ENCODE results near the gene ATP6V0B. TPM values are rescaled to one million over a fixed set of nuclear protein-coding genes. Genes with fewer than 3 reads are reported as not detected.

The ATP6V0B gene
- total RNA-seq, 2 experiments from 2014 or later = 84.8 to 85.1 TPM

DNA sequence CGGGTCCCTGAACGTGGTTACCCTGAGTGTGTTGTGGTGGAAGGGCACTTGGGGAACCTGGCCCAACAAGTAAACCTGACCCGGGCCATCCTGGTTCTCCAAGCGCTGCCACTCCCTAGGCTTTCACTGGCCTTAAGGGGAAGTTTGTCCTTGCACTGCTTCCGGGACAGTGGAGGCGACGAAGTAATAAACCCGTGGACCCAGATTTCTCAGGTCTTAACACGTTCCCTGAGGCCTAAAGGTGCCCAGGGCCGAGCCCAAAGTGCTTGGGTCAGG lies 16.4 kb downstream of the ATP6V0B start:
- ChIA-PET POLR2A (interaction anchor here (1.4 kb wide), 2 partner anchors 8 to 16 kb away, joined by 3 read pairs; partner anchors contain the start of gene ATP6V0B), CTCF (interaction anchor here (1.2 to 3.8 kb wide), 2 partner anchors 14 to 56 kb away, joined by 4 to 23 read pairs; no protein-coding TSS in a partner anchor)
- H3K4me3 Mint-ChIP-seq = peak overlapping the region; percentile 86
- no peaks in the 10 kb centered on the region for H3K9me3 Mint-ChIP-seq
- intact Hi-C loops (cut with micrococcal nuclease) = loop anchor here (5.0 kb wide), 1 partner anchor 41 kb away; the partner anchor contains the start of gene SLC6A9
- H3K4me1 Mint-ChIP-seq (ENCODE audit: low read depth) = peaks cover 11% of the 10 kb centered on the region
- H3K27ac Mint-ChIP-seq = no peak overlapping the region
- H3K27me3 Mint-ChIP-seq = no peaks in the 10 kb centered on the region
- H3K36me3 Mint-ChIP-seq = peaks cover 2% of the 10 kb centered on the region
- no peak for DNase-seq

DNA sequence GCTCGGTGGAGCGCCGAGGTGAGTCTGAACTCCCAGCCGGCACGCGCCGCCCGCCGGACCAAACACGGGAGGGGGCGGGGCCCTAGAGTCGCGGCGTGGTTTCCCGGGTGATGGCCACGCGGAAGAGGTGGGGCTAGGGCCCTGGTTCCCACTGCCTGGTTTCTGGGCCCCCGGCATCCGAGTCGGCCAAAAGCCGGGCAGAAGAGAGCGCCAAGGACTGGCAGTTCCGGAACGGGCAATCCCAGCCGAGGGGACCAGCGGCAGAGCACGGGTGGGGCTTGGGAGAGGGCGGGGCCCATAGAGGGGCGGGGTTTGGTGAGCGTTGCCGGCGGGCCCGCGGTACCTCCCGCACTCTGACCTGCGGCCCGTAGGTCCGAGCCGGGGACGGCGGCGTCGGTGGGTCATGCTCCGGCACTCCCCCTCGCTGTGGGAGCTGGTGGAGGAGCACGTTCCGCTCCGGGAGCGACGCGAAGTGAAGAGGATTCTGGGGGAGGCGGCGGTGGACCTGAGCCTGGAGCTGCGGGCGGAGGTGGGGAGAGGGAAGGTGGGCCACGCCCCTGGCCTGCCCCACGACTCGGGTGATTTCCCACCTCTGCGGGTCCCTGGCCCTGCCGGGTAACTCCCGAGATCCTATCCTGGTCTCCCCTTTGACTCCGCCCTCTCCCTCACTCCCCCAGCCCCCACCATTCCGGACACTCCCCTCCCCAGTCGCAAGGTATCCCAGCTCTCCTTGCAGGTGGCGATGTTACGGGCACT lies 16.9 kb downstream of the ATP6V0B start, which contains the start of gene CCDC24:
CCDC24 (plus strand) TSS at position 124 of the 756 bp plus-strand sequence; CDS start at position 404, 280 bp downstream.
- H3K27me3 Mint-ChIP-seq = no peaks in the 10 kb centered on the region
- H3K36me3 Mint-ChIP-seq = no peaks in the 10 kb centered on the region
- H3K27ac Mint-ChIP-seq = peak within 1 kb of the TSS; percentile 56
- ChIA-PET CTCF (interaction anchor here (0.7 to 3.8 kb wide), 4 partner anchors 14 to 56 kb away, joined by 3 to 23 read pairs (median 12); no protein-coding TSS in a partner anchor), POLR2A (interaction anchor here (1.2 kb wide), 1 partner anchor 17 kb away, joined by 7 read pairs; the partner anchor contains the start of gene ATP6V0B)
- H3K4me1 Mint-ChIP-seq (ENCODE audit: low read depth) = peaks cover 11% of the 10 kb centered on the region
- peak within 1 kb of the TSS; percentile 86 for H3K4me3 Mint-ChIP-seq
- no peaks in the 10 kb centered on the region for H3K9me3 Mint-ChIP-seq
- intact Hi-C loops (cut with micrococcal nuclease) = loop anchor here (5.0 kb wide), 1 partner anchor 41 kb away; the partner anchor contains the start of gene SLC6A9
- peak; percentile 84 for DNase-seq

DNA sequence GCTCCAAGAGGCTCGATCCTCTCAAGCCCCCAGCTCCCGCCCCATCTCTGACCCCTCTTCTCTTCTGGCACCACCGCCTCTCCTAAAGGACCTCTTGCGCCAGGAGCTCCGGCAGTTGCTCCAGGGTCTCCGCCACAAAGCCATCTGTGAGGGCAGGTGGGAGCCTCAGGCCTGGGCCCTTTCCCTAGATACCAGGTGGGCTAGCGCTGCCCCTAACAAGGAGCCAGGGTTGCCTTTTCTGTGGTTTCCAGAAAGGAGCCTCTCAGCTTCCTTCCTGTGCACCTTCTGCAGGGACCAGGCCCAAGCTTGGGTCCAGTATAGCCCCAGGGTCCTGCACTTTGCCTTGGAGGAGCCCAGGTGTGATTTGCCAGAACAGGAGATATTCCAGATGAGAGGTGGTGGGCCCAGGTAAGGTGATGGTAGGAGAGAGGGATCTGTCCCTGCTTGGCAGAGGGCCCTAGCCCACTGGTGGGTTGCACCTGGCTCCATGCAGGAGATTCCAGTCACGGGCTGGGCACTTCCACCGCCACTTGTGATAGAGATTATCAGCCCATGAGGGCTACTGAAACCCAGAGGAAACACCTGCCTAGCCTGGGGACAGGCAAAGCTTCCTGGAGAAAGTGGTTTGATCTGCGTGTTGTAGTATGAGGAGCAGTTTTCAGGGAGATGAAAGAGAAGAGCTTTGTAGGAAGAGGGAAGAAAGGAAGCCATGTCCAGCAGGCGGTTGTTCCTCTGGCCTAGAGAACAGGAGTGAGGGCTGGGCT lies 17.7 kb downstream of the ATP6V0B start:
- peak overlapping the region; percentile 86 for H3K4me3 Mint-ChIP-seq
- intact Hi-C loops (cut with micrococcal nuclease) = loop anchor here (5.0 kb wide), 1 partner anchor 40 kb away; the partner anchor contains the start of gene SLC6A9
- H3K27me3 Mint-ChIP-seq = no peaks in the 10 kb centered on the region
- H3K4me1 Mint-ChIP-seq (ENCODE audit: low read depth) = peaks cover 11% of the 10 kb centered on the region
- H3K9me3 Mint-ChIP-seq = no peaks in the 10 kb centered on the region
- H3K36me3 Mint-ChIP-seq = no peaks in the 10 kb centered on the region
- H3K27ac Mint-ChIP-seq = no peak overlapping the region
- no peak for DNase-seq
- ChIA-PET CTCF (interaction anchor here (0.7 to 3.8 kb wide), 5 partner anchors 10 to 55 kb away, joined by 3 to 23 read pairs (median 9); no protein-coding TSS in a partner anchor), POLR2A (interaction anchor here (1.2 kb wide), 1 partner anchor 18 kb away, joined by 7 read pairs; the partner anchor contains the start of gene ATP6V0B)

DNA sequence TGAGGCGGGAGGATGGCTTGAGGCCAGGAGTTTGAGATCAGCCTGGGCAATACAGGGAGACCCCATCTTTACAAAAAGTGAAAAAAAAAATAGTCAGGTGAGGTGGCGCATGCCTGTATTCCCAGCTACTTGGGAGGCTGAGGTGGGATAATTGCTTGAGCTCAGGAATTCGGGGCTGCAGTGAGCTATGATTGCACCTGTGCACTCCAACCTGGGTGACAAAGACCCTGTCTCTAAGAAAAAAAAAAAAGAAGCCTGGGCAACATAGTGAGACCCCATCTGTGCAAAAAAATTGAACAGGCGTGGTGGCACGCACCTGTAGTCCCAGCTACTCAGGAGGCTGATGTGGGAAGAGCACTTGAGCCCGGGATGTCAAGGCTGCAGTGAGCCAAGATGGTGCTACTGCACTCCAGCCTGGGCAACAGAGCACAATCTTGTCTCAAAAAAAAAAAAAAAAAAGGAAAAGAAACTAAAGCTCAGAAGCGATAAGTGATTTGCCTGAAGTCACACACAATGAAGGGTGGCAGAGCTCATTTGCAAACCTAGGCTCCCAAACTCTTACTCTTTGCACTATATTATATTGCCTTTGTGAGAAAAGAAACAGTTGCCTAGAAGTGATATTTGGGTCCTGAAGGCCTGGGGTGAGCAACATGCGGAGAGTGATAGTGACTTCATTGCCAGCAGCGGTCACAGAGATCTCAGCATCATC lies 18.6 kb downstream of the ATP6V0B start:
- Mint-ChIP-seq H3K4me3 (peak overlapping the region; percentile 86), H3K36me3 (no peaks in the 10 kb centered on the region), H3K4me1 (ENCODE audit: low read depth) (peaks cover 11% of the 10 kb centered on the region), H3K9me3 (no peaks in the 10 kb centered on the region), H3K27me3 (no peaks in the 10 kb centered on the region), H3K27ac (no peak overlapping the region)
- intact Hi-C loops (cut with micrococcal nuclease) = loop anchor here (5.0 kb wide), 1 partner anchor 39 kb away; the partner anchor contains the start of gene SLC6A9
- DNase-seq = no peak
- ChIA-PET POLR2A (no interaction called here), CTCF (interaction anchor here (2.0 to 3.8 kb wide), 3 partner anchors 12 to 54 kb away, joined by 9 to 23 read pairs (median 16); no protein-coding TSS in a partner anchor)

DNA sequence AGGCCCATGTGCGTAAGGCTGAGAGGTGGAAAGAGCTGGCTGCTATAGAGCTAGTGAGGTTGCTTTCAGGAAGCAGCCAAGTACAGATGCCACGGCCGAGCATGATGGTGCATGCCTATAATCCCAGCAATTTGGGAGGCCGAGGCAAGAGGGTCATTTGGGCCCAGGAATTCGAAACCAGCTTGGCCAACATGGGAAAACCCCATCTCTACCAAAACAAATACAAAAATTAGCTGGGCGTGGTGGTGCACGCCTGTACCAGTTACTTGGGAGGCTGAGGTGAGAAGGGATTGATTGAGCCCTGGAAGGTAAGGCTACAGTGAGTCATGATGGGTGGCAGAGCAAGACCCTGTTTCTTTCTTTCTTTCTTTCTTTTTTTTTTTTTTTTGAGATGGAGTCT lies 19.3 kb downstream of the ATP6V0B start:
- H3K9me3 Mint-ChIP-seq = no peaks in the 10 kb centered on the region
- no peak overlapping the region for H3K27ac Mint-ChIP-seq
- POLR2A ChIA-PET = no interaction called here
- H3K36me3 Mint-ChIP-seq = no peaks in the 10 kb centered on the region
- DNase-seq = no peak
- peaks cover 11% of the 10 kb centered on the region for H3K4me1 Mint-ChIP-seq (ENCODE audit: low read depth)
- intact Hi-C loops (cut with micrococcal nuclease) = loop anchor here (5.0 kb wide), 1 partner anchor 38 kb away; the partner anchor contains the start of gene SLC6A9
- no peak overlapping the region for H3K4me3 Mint-ChIP-seq
- H3K27me3 Mint-ChIP-seq = no peaks in the 10 kb centered on the region
- CTCF ChIA-PET = interaction anchor here (2.9 to 3.8 kb wide), 2 partner anchors 42 to 53 kb away, joined by 16 to 23 read pairs; no protein-coding TSS in a partner anchor

DNA sequence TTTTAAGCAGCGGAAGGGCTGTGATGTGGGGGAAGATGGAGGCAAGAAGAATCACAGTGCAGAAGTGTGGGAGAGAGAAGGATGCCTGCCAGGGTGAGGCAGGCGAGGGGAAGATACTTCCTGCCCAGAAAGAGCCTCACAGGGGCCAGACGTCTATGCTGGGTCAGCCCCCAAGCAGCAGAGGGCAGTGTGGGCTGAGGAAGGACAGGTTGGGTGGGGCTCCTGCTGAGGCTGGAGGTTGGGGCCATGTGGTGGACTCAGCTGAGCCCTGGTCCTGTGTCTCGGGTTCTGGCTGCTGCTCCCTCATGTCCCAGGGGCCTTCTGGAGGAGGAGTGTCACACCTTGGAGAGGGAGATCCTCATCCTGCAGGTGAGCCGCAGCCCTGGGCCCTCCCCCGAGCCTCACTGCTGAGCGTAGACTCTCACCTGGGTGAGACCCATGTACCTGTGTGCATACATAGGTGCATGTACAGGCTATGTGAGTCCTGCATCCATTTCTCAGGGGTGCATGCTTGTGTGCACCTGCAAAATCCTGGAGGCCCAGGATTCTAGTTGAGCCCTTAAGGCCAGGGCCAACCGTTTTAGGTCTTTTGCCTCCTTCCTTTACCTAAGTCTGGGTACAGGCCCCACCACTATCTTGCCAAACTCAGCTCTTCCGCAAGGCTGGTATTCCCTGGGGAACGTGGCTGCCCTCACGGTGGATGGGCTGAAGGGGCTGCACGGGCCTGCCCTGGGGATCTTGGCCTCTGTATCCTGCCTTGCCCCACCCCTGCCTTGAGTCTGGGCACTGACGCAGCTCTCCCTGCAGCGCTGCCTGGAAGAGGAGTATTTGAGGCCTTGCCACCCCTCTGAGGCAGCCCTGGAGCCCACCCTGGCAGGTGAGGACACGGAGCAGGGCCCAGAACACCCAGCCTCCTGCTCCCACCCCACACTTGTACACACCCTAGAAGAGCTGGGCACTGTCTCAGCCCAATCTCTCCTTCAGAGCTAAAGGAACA lies 20.3 kb downstream of the ATP6V0B start:
- peak; percentile 31 for DNase-seq
- CTCF ChIA-PET = interaction anchor here (3.8 kb wide), 1 partner anchor 52 kb away, joined by 23 read pairs; no protein-coding TSS in a partner anchor
- Mint-ChIP-seq H3K4me1 (ENCODE audit: low read depth) (peaks cover 11% of the 10 kb centered on the region), H3K4me3 (no peak overlapping the region), H3K27ac (no peak overlapping the region), H3K9me3 (no peaks in the 10 kb centered on the region), H3K36me3 (no peaks in the 10 kb centered on the region), H3K27me3 (no peaks in the 10 kb centered on the region)
- POLR2A ChIA-PET = no interaction called here
- intact Hi-C loops (cut with micrococcal nuclease) = loop anchor here (5.0 kb wide), 1 partner anchor 37 kb away; the partner anchor contains the start of gene SLC6A9

DNA sequence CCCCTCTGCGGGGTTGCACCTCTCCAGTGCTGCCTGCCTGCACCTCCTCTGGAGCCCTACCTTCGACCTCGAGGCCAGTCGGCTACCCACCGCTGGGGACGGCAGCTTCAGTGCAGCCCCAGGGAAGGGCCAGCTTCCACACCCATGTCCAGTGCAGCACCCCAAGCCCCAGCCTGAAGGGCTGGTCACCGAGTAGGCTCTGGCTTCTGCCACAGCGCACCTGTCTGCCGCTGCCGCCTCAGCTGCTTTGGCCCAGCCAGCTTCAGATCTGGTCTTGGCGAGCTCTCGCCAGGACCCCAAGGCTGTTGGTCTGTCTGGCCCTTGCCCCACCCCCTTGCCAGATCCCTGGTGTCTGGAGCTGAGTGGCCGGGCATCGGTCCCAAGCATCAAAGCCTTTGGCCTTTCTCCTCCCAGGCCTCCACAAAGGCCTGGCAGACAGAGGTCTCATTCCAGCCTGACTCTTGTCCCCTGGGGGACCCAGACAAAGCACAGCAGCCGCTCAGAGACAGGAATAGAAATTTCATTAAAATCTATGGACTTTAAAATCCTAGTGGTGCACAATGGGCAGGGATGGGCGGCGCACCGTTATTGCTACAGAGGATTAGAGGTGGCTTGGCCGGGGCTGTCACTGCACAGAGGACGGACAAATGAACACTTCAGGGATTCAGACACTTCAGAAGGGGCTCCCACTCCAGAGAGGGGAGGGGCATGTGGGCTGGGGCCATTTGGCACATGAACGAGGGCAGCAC lies 21.4 kb downstream of the ATP6V0B start:
- Mint-ChIP-seq H3K36me3 (peaks cover 6% of the 10 kb centered on the region), H3K27me3 (no peaks in the 10 kb centered on the region), H3K4me1 (ENCODE audit: low read depth) (peaks cover 8% of the 10 kb centered on the region), H3K9me3 (no peaks in the 10 kb centered on the region), H3K4me3 (no peak overlapping the region), H3K27ac (no peak overlapping the region)
- intact Hi-C loops (cut with micrococcal nuclease) = no loop called here
- CTCF ChIA-PET = no interaction called here
- POLR2A ChIA-PET = no interaction called here
- no peak for DNase-seq

DNA sequence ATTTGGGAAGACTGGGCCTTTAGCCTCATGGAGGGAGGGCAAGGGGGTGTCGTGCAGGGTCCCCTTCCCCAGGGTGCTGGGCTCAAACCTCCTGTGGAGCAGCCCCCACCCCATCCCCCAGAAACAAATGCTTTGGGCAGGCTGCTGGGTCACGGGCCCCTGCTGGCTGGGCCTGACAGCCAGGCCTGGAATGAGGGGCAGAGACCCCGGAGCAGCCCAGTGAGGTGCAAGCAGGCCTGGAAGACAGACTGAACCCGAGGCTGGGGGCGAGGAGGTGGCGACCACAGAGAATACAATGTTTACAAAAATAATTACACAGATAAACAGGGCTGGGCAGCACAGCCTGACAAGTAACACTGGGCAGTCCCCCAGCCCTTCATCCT lies 22.0 kb downstream of the ATP6V0B start:
- no peak for DNase-seq
- Mint-ChIP-seq H3K9me3 (no peaks in the 10 kb centered on the region), H3K27ac (no peak overlapping the region), H3K4me3 (no peak overlapping the region), H3K27me3 (no peaks in the 10 kb centered on the region), H3K4me1 (ENCODE audit: low read depth) (peaks cover 8% of the 10 kb centered on the region), H3K36me3 (peaks cover 7% of the 10 kb centered on the region)
- intact Hi-C loops (cut with micrococcal nuclease) = no loop called here
- ChIA-PET POLR2A (no interaction called here), CTCF (no interaction called here)

DNA sequence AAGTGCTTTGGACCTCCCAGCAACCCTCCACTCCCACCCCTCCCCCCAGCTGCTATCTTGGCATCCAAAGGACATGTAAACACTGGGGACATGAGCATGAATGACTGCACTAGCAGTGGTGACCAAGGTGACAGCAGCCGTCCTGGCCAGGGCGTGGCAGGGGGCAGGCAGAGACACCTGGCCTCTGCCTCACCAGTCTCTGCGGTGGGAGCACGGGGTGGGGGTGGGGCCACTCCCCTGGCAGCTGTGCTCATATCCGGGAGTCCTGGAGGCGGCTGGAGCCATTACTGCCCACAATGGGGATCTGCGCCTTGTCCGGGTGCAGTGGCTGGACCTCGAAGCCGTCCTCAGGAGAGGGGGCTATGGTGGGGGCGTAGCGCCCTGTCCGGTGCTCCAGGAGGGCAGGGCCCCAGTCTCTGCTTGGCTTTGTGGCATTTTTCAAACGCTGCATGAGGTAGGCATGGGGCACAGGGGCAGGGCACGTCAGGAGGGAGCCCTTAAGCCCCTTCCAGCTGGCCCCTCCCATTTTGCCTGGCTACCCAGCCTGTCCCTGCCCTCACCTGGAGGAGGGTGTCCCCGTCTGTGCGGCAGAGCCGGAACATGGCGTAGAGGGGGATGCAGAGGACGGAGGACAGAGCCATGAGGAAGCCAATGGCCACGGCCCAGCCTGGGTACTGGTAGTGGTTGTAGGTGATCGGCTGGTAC lies 22.7 kb downstream of the ATP6V0B start:
- Mint-ChIP-seq H3K4me1 (ENCODE audit: low read depth) (peaks cover 3% of the 10 kb centered on the region), H3K4me3 (no peak overlapping the region), H3K27me3 (no peaks in the 10 kb centered on the region), H3K9me3 (no peaks in the 10 kb centered on the region), H3K36me3 (peaks cover 12% of the 10 kb centered on the region), H3K27ac (no peak overlapping the region)
- no peak for DNase-seq
- ChIA-PET CTCF (no interaction called here), POLR2A (no interaction called here)
- intact Hi-C loops (cut with micrococcal nuclease) = no loop called here

DNA sequence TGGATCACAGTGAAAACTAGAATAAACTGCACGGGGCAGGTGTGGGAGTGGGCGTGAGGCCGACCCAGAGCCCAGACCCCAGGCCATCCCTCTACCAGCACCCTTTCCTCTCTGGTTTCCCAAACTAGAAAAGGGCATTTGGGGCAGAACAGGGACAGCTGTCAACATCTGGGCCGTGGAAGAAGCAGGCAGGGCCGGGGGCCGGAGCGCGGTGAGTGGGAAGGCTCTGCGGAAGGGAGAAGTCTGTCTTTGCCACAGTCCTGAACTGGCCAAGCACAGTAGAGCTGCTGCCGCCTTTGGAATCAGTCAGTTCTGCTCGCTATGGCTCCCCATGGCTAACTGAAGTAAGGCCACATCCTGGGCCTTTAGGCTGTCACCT lies 23.2 kb downstream of the ATP6V0B start:
- Mint-ChIP-seq H3K9me3 (no peaks in the 10 kb centered on the region), H3K4me3 (no peak overlapping the region), H3K27me3 (no peaks in the 10 kb centered on the region), H3K27ac (no peak overlapping the region), H3K36me3 (peaks cover 12% of the 10 kb centered on the region), H3K4me1 (ENCODE audit: low read depth) (no peaks in the 10 kb centered on the region)
- intact Hi-C loops (cut with micrococcal nuclease) = no loop called here
- DNase-seq = no peak
- CTCF ChIA-PET = no interaction called here
- POLR2A ChIA-PET = no interaction called here
